Femur (tissue), 1 donor: ENCODE results near the gene CHCHD4.
"Not testable (repeated sequence)": the region's sequence is repeated elsewhere in the genome, so short reads cannot be mapped to it uniquely, and the experiment has no call there.

ENCODE experiments used
- DNase-seq: peaks from one replicate; pipeline ENCODE4 v3.0.0-alpha.2; 2017

CHCHD4 gene

GRCh38 chr3:14118400-14119381 is 6.0 kb downstream of the CHCHD4 start:
- DNase-seq, result no peak

GRCh38 chr3:14117468-14118399 is 6.9 kb downstream of the CHCHD4 start:
- no peak for DNase-seq

GRCh38 chr3:14113965-14114635 is 10.6 kb downstream of the CHCHD4 start:
- DNase-seq, result no peak

- no peak for DNase-seq
These were observed 14.0 kb downstream of the CHCHD4 start for GRCh38 chr3:14110699-14111098.

GRCh38 chr3:14109821-14110220 is 14.8 kb downstream of the CHCHD4 start:
- DNase-seq, result not testable (repeated sequence)

GRCh38 chr3:14097616-14098391 is 26.9 kb downstream of the CHCHD4 start:
- no peak for DNase-seq

- no peak for DNase-seq
These were observed 27.9 kb downstream of the CHCHD4 start for GRCh38 chr3:14096742-14097141.

GRCh38 chr3:14093831-14094230 is 30.8 kb downstream of the CHCHD4 start:
- no peak for DNase-seq

GRCh38 chr3:14092464-14092863 is 32.2 kb downstream of the CHCHD4 start:
- DNase-seq, result no peak

- not testable (repeated sequence) for DNase-seq
These were observed 32.7 kb downstream of the CHCHD4 start for GRCh38 chr3:14091959-14092358.

GRCh38 chr3:14087461-14087860 is 37.2 kb downstream of the CHCHD4 start:
- not testable (repeated sequence) for DNase-seq

GRCh38 chr3:14082108-14082657 is 42.5 kb downstream of the CHCHD4 start:
- DNase-seq, result no peak

- no peak for DNase-seq
These were observed 47.4 kb downstream of the CHCHD4 start for GRCh38 chr3:14077310-14077709.

GRCh38 chr3:14075233-14075632 is 49.4 kb downstream of the CHCHD4 start:
- DNase-seq, result not testable (repeated sequence)

GRCh38 chr3:14064910-14065309 is 59.8 kb downstream of the CHCHD4 start:
- no peak for DNase-seq

- DNase-seq, result no peak
These were observed 61.5 kb downstream of the CHCHD4 start for GRCh38 chr3:14063152-14063551.
